Activated CD8-positive, alpha-beta memory T cell treated with anti-CD3 and anti-CD28 coated beads, Interleukin-2, amount 50 U/mL, for 1 hour (primary cell): ENCODE data around the gene NR2C2.
"Not testable (repeated sequence)": the region's sequence is repeated elsewhere in the genome, so short reads cannot be mapped to it uniquely, and the experiment has no call there.

Experiments
- DNase-seq: peaks from one replicate; pipeline ENCODE4 v3.0.0-alpha.2; 2020; ENCODE audit errors: extremely low read depth

The NR2C2 gene

DNA sequence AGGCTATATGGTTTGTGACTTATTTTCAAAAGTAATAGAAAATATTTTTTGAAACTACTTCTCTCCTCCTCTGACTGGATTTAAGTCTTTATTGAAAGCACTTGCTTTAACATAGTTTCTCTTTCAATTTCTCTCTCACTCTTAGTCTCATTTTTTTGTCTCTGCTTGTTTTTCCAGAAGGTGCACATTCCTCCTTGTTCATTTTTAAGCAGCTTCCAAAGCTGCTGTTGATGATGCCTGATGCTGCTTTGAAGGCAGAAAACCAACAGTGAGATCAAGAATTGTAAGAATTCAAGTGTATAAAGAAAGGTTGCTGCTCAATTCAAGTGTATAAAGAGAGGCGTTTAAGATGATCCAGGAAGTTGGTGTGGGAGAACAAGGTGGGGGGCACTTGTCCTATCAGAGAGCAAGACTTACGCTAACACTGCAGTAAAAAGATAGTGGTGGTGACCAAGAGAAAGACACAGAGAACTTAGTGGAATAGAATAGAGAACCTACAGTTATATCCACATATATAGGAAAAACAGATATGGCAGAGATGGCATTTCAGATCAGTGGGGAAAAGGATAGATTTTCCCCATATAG, 12.1 kb downstream of the NR2C2 start:
- DNase-seq, result no peak

DNA sequence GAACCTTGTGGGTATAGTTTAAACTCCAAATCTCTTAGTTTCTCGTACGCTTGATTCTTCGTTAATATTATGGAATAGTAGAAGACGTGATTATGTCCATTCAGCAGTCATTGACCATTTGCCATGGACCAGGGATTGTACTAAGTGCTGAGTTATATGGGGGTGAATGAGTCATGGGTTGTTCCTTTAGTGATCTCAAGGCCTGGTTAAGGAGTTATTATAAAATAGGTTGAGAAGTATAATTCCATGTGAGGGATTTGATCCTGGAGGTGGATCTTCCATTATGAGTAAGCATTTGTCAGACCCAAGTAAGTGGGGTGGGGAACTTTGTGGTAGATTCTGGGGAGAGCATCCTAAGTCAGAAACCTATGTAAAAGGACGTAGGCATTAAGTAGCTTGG, 15.4 kb downstream of the NR2C2 start:
- no peak for DNase-seq

- DNase-seq, result no peak
These were observed 19.9 kb downstream of the NR2C2 start for GRCh38 chr3:14967285-14967684.

GRCh38 chr3:14969671-14970070, 22.3 kb downstream of the NR2C2 start:
- no peak for DNase-seq

DNA sequence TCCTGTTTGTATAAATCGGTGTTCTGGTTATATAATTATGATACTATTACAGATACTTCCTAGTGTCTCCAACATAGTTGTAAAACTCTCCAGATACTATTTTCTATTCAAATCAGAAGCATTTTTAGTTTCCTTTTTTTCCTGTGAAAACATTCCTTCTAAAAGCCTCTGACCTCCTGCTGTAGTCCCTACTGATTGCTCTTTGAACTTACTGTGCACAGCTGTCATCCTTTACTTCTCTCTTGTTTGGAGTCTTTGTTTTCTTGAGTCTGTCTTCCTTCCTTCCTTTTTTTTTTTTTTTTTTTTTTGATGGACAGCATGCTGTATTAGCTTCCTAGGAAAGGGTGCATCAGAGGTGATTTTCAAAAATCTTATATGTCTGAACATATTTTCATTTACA, 28.9 kb downstream of the NR2C2 start:
- DNase-seq, result no peak

DNA sequence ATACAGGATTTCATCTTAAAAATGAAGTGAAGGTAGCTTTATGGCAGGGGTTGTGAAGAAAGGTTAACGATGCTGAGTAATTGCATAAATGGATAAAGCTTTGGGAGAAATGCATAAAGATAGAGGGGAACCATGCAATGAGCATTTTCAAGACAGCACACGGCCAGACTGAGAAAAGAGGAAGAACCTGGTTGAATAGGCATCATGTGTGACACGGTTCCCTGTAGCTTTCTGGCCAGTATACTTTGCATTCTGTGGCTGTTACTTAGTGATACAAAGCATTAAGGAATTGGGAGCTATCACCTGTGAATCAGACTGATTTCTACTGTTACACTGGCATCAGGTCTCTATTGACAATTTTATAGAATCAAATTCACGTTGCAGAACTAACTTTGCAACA, 33.3 kb downstream of the NR2C2 start:
- DNase-seq, result no peak

- DNase-seq, result no peak
These were observed 37.3 kb downstream of the NR2C2 start for GRCh38 chr3:14984581-14985113.

DNA sequence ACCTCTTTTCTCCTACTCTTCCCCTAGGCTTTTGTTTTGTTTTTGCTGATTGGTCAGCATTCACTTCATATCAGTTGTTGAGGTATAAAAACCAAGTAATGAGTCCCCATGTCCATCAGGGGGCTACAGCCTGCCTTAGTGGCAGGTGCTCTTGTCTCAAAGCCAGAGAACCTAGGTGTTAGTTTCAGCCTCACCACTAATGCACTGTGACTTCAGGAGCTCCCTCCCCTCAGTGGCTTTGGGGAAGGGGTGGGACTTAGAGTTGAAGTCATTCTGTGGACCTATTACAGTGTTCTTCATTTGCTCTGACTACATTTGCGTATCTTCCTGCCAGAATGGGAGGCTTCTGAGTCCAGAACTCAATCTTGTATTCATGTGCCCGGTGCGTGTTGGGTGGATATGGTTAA, 41.6 kb downstream of the NR2C2 start:
- DNase-seq, result no peak

DNA sequence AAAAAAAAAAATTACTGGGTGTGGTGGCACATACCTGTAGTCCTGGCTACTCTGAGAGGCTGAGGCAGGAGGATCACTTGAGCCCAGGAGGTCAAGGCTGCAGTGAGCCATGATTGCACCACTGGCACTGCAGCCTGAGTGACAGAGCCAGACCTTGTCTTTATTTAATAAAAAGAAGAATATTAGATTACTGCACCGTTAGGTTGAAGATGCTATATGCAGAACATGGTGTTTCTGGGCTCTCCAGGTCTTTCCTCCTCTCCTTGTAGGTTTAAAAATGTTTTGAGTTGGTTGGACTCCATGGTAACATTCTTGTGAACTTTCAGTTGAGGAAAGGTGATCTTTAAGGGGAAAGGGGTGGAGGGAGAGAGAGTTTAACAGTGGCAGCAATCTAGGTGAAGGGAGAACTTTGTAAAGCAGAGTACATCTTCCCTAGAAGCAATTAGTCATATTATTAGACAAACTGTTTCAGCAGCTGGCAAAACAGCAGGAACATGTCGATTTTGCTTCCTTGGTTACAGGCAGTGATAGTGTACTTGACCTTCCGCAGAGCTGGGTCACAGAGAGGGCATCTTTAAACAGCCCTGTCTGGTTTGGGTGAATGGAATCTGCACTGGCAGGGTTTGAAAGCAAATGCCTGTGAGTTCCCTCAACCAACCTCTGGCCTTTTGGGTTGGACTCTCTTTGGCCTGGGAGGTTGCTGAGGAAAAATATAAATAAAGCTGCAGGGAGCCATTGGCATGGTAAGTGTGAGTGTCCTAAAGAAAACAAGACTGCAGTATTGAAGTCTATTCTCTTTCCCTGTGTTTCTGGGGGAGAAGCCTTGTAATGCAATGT, 42.8 kb downstream of the NR2C2 start:
- no peak for DNase-seq

- DNase-seq, result no peak
These were observed 43.4 kb downstream of the NR2C2 start for GRCh38 chr3:14990780-14991148.

GRCh38 chr3:14991151-14991742, 43.9 kb downstream of the NR2C2 start:
- no peak for DNase-seq

DNA sequence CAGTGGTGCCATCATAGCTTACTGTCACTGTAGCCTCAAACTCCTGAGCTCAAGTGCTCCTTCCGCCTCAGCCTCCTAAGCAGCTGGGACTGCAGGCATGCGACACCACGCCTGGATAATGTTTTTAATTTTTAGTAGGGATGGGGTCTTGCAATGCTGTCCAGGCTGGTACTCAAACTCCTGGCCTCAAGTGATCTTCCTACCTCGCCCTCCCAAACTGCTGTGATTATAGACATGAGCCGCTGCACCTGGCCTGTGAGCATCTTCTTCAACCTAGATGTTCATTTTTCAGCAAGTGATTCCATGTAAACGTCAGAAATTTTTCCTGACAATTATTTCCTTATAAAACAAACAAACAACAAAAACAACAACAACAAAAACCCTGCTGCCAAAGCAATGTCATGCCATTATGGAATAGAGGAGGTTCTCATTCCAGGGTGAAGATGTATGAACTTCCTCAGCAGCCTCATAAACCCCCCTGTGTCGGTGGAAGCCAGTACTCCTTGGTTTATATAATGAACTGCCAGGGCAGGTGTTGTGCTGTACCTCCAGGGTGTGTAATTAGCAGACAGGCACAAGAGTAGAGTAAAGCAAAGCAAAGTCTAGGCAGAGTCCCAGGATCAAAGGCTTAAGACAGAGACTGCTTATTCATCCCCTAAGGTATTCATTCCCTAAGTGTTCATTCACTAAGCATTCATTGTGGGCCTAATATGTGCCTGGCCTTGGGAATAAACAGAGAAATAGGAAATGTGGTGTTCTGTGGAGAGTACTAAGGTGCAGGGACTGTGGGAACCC, 44.6 kb downstream of the NR2C2 start:
- no peak for DNase-seq

GRCh38 chr3:14997941-14998340, 50.6 kb downstream of the NR2C2 start:
- DNase-seq, result no peak

- DNase-seq, result not testable (repeated sequence)
These were observed 51.8 kb downstream of the NR2C2 start for GRCh38 chr3:14999182-14999581.

GRCh38 chr3:15007681-15008141, 60.3 kb downstream of the NR2C2 start:
- no peak for DNase-seq

DNA sequence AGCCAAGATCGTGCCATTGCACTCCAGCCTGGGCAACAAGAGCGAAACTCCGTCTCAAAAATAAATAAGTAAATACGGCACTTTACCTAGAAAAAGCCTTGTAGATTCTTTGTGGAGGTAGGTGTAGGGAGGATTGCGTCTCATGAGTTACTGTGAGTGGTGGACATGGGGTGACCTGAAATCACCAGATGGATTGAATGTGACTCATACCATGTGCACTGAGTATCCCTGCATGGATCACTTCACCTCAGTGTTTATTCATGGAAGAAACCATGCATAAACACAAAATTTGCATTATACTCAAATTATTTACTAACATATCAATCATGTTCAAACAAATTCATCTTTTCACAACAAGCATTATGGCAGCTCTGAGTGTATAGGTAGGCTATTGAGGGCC, 61.8 kb downstream of the NR2C2 start:
- DNase-seq, result no peak

- no peak for DNase-seq
These were observed 63.3 kb downstream of the NR2C2 start for GRCh38 chr3:15010664-15011063.

DNA sequence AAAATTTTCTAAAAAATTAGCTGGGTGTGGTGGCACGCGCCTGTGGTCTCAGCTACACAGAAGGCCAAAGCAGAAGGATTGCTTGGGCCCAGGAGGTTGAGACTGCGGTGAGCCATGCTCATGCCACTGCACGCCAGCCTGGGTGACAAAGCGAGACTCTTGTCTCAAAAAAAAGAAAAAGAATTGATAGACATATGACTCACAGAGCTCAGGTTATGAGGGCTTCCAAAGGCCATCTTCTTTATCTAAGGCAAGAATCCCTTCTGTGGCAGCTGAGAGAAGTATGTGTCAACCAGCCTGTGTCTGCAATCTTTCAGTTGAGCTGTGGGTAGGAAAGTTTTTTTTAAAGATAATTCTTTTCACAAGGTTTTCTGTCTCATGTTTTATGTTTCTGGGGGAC, 63.8 kb downstream of the NR2C2 start:
- DNase-seq, result no peak

GRCh38 chr3:15014606-15015328, 67.4 kb downstream of the NR2C2 start:
- no peak for DNase-seq

- DNase-seq, result no peak
These were observed 68.1 kb downstream of the NR2C2 start for GRCh38 chr3:15015456-15015855.

DNA sequence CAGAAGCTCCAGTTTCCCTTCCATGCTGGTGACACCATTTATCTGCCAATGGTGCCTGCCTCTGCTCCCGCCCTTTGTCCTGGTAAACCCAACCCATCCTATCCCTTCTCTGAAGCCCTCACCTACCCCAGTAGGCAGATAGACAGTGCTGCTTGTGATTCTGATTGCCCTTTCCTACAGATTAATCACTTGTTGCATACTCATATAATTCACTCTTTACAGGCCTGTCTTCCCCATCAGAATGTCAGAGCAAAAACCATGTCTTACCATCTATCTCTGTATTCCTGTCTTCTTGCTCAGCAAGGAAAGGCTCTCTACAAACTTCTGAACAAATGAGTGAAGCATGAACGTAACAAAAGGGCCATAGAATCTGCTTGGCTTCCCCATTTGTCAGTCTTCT, 69.8 kb downstream of the NR2C2 start:
- no peak for DNase-seq
